ENCODE results near the gene GNAI3. TPM values are rescaled to one million over a fixed set of nuclear protein-coding genes. Genes with fewer than 3 reads are reported as not detected.

Gene GNAI3
- total and polyA plus RNA-seq, 2 of the 13 experiments (the other 11 are each of a cell fraction or from before 2014, with no cell fraction given) = 4.3 to 9.0 TPM

DNA sequence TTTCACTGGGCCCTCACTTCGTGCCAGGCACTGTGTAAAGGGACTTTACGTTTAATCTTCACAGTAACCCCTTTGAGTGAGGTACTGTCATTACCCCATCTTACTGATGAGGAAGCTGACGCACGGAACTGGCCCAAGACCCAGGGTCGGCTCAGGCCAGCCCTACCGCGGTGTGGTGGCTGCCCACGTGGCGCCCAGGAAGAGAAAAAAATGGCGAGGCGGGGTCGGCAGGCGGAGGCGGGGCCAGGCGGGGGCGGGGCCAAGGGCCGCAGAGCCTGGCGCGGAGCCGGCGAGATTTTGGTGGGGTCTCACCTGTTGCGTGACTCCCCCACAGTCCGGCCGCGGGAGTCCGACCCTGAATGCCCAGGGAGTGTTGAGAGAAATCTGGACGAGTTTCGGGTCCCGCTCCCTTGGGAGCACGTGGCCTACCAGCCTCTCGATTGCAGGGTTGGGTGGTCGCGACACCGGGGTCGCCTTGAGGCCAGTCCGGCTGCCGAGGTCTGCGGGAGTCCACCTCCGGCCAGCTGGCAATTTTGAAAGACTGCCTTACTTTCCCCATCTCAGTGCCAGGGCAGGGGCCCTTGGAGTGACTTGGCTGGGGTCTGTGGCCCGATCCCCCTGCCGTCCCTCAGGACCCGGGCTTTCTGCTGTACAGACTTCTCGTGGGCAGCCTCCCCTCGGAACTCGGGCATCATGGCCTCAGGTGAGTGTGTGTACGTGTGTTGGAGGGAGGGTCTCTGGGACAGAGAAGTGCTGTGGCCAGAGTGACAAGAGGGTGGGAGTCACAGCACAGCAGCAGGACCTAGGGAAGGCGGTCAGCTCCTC lies 71.4 kb downstream of the GNAI3 start, which contains the start of the genes AMPD2 and GNAT2 (continued):
- TF ChIP-seq ZNF484 (CRISPR knock-in tag; IDR thresholded peaks at IDR 0.05; ENCODE audit: borderline replicate concordance, low read depth) (no peak), HMG20A (CRISPR knock-in tag; IDR thresholded peaks at IDR 0.05; ENCODE audit: borderline replicate concordance) (no peak), ATF2 (CRISPR knock-in tag; IDR thresholded peaks at IDR 0.05) (no peak), ZNF546 (CRISPR knock-in tag; conservative IDR thresholded peaks at IDR 0.05) (no peak), GFI1 (CRISPR knock-in tag; IDR thresholded peaks at IDR 0.05; ENCODE audit: borderline replicate concordance) (no peak), ZNF549 (CRISPR knock-in tag; IDR thresholded peaks at IDR 0.05) (no peak), ZNF207 (IDR thresholded peaks at IDR 0.05; ENCODE audit: borderline replicate concordance) (no peak), ZNF580 (CRISPR knock-in tag; IDR thresholded peaks at IDR 0.05; ENCODE audit: borderline replicate concordance, low read depth) (no peak), ZMYM3 (CRISPR knock-in tag; IDR thresholded peaks at IDR 0.05) (0 out of 2 replicates have a peak, but pooled peaks have one; percentile 17), ZFYVE20 (CRISPR knock-in tag; IDR thresholded peaks at IDR 0.05; ENCODE audit: borderline replicate concordance, low read depth) (no peak), ZXDC (CRISPR knock-in tag; IDR thresholded peaks at IDR 0.05) (peak; percentile 91), NFE2L2 (IDR thresholded peaks at IDR 0.05; ENCODE audit: low read length) (no peak), POLR2AphosphoS2 (IDR thresholded peaks at IDR 0.05; ENCODE audit: low read depth, low read length) (no peak), CHD4 (IDR thresholded peaks at IDR 0.05; ENCODE audit: borderline replicate concordance, low read length) (no peak), SRSF4 (IDR thresholded peaks at IDR 0.05; ENCODE audit: low read depth, low read length, poor library complexity, severe bottlenecking) (no peak), EZH2 (conservative IDR thresholded peaks at IDR 0.05; ENCODE audit: low read depth, low read length) (no peak), SUZ12 (IDR thresholded peaks at IDR 0.05; ENCODE audit: low read depth, low read length) (no peak), KLF11 (CRISPR knock-in tag; IDR thresholded peaks at IDR 0.05) (no peak), ATRX (CRISPR knock-in tag; IDR thresholded peaks at IDR 0.05; ENCODE audit: borderline replicate concordance) (no peak), ZNF530 (CRISPR knock-in tag; IDR thresholded peaks at IDR 0.05; ENCODE audit: low read depth) (no peak), RARG (CRISPR knock-in tag; IDR thresholded peaks at IDR 0.05; ENCODE audit: low read depth) (no peak), NFKBIZ (CRISPR knock-in tag; IDR thresholded peaks at IDR 0.05) (no peak)
- TF ChIP-seq, protein P1, sequence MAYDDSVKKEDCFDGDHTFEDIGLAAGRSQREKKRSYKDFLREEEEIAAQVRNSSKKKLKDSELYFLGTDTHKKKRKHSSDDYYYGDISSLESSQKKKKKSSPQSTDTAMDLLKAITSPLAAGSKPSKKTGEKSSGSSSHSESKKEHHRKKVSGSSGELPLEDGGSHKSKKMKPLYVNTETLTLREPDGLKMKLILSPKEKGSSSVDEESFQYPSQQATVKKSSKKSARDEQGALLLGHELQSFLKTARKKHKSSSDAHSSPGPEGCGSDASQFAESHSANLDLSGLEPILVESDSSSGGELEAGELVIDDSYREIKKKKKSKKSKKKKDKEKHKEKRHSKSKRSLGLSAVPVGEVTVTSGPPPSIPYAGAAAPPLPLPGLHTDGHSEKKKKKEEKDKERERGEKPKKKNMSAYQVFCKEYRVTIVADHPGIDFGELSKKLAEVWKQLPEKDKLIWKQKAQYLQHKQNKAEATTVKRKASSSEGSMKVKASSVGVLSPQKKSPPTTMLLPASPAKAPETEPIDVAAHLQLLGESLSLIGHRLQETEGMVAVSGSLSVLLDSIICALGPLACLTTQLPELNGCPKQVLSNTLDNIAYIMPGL (CRISPR knock-in tag; IDR thresholded peaks at IDR 0.05; ENCODE audit: borderline replicate concordance in 1 of 2, low read depth in 1 of 2) = 0 out of 4 replicates have a peak, but pooled peaks of 1 of the 2 experiments have one; percentile 24
- TF ChIP-seq, protein P2, sequence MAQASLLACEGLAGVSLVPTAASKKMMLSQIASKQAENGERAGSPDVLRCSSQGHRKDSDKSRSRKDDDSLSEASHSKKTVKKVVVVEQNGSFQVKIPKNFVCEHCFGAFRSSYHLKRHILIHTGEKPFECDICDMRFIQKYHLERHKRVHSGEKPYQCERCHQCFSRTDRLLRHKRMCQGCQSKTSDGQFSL (CRISPR knock-in tag; IDR thresholded peaks at IDR 0.05) = 0 out of 2 replicates have a peak, but pooled peaks have one; percentile 7
